Right lobe of liver (tissue), 6 donors: ENCODE data around the gene GGCX. TPM values are rescaled to one million over a fixed set of nuclear protein-coding genes. Genes with fewer than 3 reads are reported as not detected.

ENCODE experiments used
- ATAC-seq, 4 donors: fragments of 200-7000 bp; cut with Tn5 transposase; one replicate each; pipeline ENCODE4 v1.9.1; 2020; ENCODE audit warnings: mild to moderate bottlenecking in 4 of 4, moderate library complexity in 4 of 4
- DNase-seq, 3 donors: peaks; one replicate each; pipeline ENCODE4 v3.0.0-alpha.2; 2020
- H3K27ac ChIP-seq, 3 donors: fragments of 200-600 bp; one replicate each; pipeline ENCODE4 v1.8.0; 2022
- H3K27me3 ChIP-seq, 2 donors: fragments of 200-600 bp; one replicate each; pipeline ENCODE4 v1.8.0; 2022
- H3K36me3 ChIP-seq, 4 donors: fragments of 200-600 bp; sonication (generic) in 1 of 4; one replicate each; pipeline versions ENCODE4 v1.5.1 to v1.8.0; 2017 to 2022; ENCODE audit warnings: control low read depth in 1 of 4
- H3K4me1 ChIP-seq, 4 donors: fragments of 200-600 bp; sonication (generic) in 1 of 4; one replicate each; pipeline versions ENCODE4 v1.5.1 to v1.8.0; 2017 to 2022; ENCODE audit warnings: control low read depth in 1 of 4
- H3K4me3 ChIP-seq, 3 donors: fragments of 200-600 bp; one replicate each; pipeline ENCODE4 v1.8.0; 2022
- H3K9me3 ChIP-seq, 4 donors: fragments of 200-600 bp; sonication (generic) in 1 of 4; one replicate each; pipeline versions ENCODE4 v1.5.1 to v1.8.0; 2017 to 2022; ENCODE audit warnings: control low read depth in 1 of 4
- POLR2A ChIP-seq: fragments of 450-650 bp; IDR thresholded peaks from one replicate; pipeline ENCODE4 v1.6.1; 2017; ENCODE audit warnings: antibody characterized with exemption, mild to moderate bottlenecking
- WGBS: methylation state at CpG from one replicate; pipeline ENCODE4 v1.1.6; 2018; ENCODE audit warnings: low coverage, low lambda C conversion rate; ENCODE audit not compliant: insufficient coverage; ENCODE audit errors: missing lambda C conversion rate; 5-methylcytosine and 5-hydroxymethylcytosine counted together
- intact Hi-C, 2 donors: fragments of 100-400 bp; cut with DNase I; formaldehyde crosslinking; loops; one replicate each; pipeline versions ENCODE4 v1.11.2 to v1.14.1; 2022
- total RNA-seq, 6 experiments: library from RNA; depleted of rRNA in 2 of 6; stranded (reverse); fragments of >200 nt in 2 of 6; fragmentation: NEBNext Ultra II Directional in 3 of 6; extraction: Animal tissue kit (Norgen Biotek cat#: 25700) in 3 of 6; gene quantifications; one replicate each; pipeline versions ENCODE4 v1.1.0 to v1.2.4, GENCODE V29; 2016 to 2023
- TF ChIP-seq, protein P1 (sequence below), 4 donors: fragments of 200-600 bp in 3 of 4; fragments of 450-650 bp in 1 of 4; IDR thresholded peaks; one replicate each; pipeline versions ENCODE4 v1.5.1 to v1.8.0; 2016 to 2022; ENCODE audit warnings: antibody characterized with exemption in 4 of 4, mild to moderate bottlenecking in 2 of 4
- donor health status: DM: no; HTN: yes; CAD: no.
- donor health status: DM: no; HTN: no; CAD: no.
- donor health status: DM: no; HTN: no; CAD: no.
- donor health status: DM: no; HTN: yes; CAD: no.
- donor health status: DM: no; HTN: yes; CAD: no.

Gene GGCX
- total RNA-seq, 6 experiments from 2014 or later: 89.6 to 238 (median 183) TPM

DNA sequence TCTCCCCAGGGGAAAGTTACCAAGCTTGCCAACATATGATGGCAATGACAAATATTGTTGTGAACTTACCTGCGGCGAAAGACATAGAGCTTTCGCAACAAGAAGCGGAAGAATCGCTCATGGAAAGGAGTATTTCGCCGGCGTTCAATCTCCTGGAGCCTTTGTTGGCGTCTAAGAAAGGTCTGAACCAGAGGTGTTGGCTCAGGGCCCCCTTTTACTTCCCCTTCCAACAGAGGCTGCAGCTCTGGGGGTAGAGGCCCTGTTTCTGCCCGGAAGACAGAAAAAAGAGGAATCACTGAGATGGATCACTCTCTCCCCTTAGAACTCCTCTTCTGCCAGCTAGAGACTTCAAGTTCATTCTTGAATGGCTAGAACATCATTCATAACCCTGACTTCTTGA, 10.8 kb downstream of the GGCX start:
- Histone ChIP-seq H3K4me1 (no peaks in the 10 kb centered on the region), H3K4me3 (no peak overlapping the region), H3K36me3 (peaks cover 10 to 76% (median 39%) of the 10 kb centered on the region in 4 donors), H3K27me3 (no peaks in the 10 kb centered on the region), H3K9me3 (no peaks in the 10 kb centered on the region), H3K27ac (peak overlapping the region in 1 of 3 donors; percentile 14)
- DNase-seq (no peak), ATAC-seq (peak in 3 of 4 donors; percentile 6 to 26 (median 11))
- WGBS: 67% methylated on average over 9 of the region's 10 CpGs
- intact Hi-C loops: loop anchor here (5.0 kb wide), 2 partner anchors 128 to 133 kb away; partner anchors contain the start of gene SH2D6 (in 1 of the 2)
- TF ChIP-seq, protein P1, sequence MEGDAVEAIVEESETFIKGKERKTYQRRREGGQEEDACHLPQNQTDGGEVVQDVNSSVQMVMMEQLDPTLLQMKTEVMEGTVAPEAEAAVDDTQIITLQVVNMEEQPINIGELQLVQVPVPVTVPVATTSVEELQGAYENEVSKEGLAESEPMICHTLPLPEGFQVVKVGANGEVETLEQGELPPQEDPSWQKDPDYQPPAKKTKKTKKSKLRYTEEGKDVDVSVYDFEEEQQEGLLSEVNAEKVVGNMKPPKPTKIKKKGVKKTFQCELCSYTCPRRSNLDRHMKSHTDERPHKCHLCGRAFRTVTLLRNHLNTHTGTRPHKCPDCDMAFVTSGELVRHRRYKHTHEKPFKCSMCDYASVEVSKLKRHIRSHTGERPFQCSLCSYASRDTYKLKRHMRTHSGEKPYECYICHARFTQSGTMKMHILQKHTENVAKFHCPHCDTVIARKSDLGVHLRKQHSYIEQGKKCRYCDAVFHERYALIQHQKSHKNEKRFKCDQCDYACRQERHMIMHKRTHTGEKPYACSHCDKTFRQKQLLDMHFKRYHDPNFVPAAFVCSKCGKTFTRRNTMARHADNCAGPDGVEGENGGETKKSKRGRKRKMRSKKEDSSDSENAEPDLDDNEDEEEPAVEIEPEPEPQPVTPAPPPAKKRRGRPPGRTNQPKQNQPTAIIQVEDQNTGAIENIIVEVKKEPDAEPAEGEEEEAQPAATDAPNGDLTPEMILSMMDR (IDR thresholded peaks at IDR 0.05): no peak
- TF ChIP-seq POLR2A: no peak

DNA sequence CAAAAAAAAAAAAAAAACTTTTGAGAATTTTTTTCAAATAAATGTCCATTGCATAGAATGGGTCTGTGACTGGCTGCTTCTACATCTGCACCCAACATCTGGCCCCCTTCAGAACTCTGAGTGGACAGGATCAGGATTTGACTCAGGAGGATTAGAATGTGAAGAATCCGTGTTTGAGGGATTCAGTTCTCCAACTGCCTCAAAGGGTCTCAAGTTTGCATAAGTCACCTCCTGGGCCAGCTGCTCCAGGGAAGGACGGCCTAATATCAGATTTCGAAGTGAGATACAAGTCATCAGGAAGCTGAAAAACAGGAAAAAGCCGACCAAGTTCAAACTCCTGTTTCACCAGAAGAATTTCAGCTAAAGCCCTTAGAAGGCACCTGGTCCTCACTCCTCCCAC, 11.5 kb downstream of the GGCX start:
- no peak for DNase-seq
- Histone ChIP-seq H3K27me3 (no peaks in the 10 kb centered on the region), H3K4me1 (no peaks in the 10 kb centered on the region), H3K27ac (peak overlapping the region in 1 of 3 donors; percentile 14), H3K9me3 (no peaks in the 10 kb centered on the region), H3K36me3 (peaks cover 11 to 76% (median 36%) of the 10 kb centered on the region in 4 donors), H3K4me3 (no peak overlapping the region)
- 42% methylated on average over 4 of the region's 4 CpGs for WGBS
- no peak for ATAC-seq
- intact Hi-C loops: loop anchor here (5.0 kb wide), 2 partner anchors 128 to 133 kb away; partner anchors contain the start of gene SH2D6 (in 1 of the 2)
- TF ChIP-seq, protein P1 (IDR thresholded peaks at IDR 0.05): no peak
- no peak for TF ChIP-seq POLR2A

DNA sequence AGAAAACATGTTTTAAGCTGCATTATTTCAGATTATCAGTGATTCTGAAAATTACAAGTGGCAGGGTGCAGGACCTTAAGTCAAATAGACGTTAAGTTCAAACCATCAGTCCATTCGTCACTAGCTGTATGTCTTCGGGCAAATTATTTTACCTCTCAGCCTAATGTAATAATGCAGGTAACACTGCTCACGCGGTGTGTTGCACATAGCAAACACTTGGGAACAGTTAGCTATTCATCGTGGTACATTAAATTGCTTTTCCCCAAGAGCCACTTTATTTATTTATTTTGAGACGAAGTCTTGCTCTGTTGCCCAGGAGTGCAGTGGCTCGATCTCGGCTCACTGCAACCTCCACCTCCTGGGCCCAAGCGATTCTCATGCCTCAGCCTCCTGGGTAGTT, 12.2 kb downstream of the GGCX start:
- Histone ChIP-seq H3K9me3 (no peaks in the 10 kb centered on the region), H3K27ac (no peak overlapping the region), H3K4me1 (no peaks in the 10 kb centered on the region), H3K36me3 (peaks cover 11 to 76% (median 34%) of the 10 kb centered on the region in 4 donors), H3K4me3 (no peak overlapping the region), H3K27me3 (no peaks in the 10 kb centered on the region)
- intact Hi-C loops: no loop called here
- ATAC-seq: no peak
- no peak for DNase-seq
- WGBS: 89% methylated on average over 10 of the region's 10 CpGs
- TF ChIP-seq, protein P1 (IDR thresholded peaks at IDR 0.05): no peak
- TF ChIP-seq POLR2A: no peak

DNA sequence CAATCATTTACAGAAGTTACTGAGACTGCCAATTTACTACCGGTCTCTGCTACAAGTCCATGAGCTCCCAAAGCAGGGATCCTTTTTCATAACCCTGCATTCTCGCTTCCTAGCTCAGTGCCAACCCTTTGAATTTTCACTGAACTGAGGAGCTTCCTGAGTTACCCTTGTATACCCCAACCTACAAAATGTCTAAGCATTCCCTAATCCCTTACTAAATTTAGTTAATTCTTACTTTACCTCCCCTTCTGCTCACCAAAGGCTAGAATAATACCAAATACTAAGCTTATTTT, 12.7 kb downstream of the GGCX start:
- no peak for TF ChIP-seq POLR2A
- TF ChIP-seq, protein P1 (IDR thresholded peaks at IDR 0.05): no peak
- peaks cover 11 to 76% (median 34%) of the 10 kb centered on the region in 4 donors for H3K36me3 ChIP-seq

More for the DNA sequence above, 12.7 kb downstream of the GGCX start:
- ATAC-seq (no peak), DNase-seq (no peak)
- H3K9me3 ChIP-seq: no peaks in the 10 kb centered on the region
- no peak overlapping the region for H3K27ac ChIP-seq
- no peaks in the 10 kb centered on the region for H3K27me3 ChIP-seq
- no peaks in the 10 kb centered on the region for H3K4me1 ChIP-seq
- WGBS: 47% methylated on average over 2 of the region's 2 CpGs
- no peak overlapping the region for H3K4me3 ChIP-seq
- intact Hi-C loops: no loop called here
